SK-N-SH (cell line): ENCODE data around the gene GIT2.

ENCODE experiments used
- EP300 ChIP-seq, 2 experiments: IDR thresholded peaks; 2 replicates each; pipeline versions ENCODE4 v1.4.0 to v1.6.1; 2012; ENCODE audit warnings: borderline replicate concordance in 1 of 2, low read depth in 1 of 2, low read length in 1 of 2
- TAF1 ChIP-seq: IDR thresholded peaks from 2 replicates; pipeline ENCODE4 v1.6.1; 2012; ENCODE audit warnings: low read depth, mild to moderate bottlenecking, low read length, moderate library complexity, borderline replicate concordance
- TF ChIP-seq, protein P1 (sequence below): fragments of 200-600 bp; sonication (generic); IDR thresholded peaks from 2 replicates; pipeline ENCODE4 v1.6.1; 2017; ENCODE audit warnings: antibody characterized with exemption, mild to moderate bottlenecking, moderate library complexity

DNA sequence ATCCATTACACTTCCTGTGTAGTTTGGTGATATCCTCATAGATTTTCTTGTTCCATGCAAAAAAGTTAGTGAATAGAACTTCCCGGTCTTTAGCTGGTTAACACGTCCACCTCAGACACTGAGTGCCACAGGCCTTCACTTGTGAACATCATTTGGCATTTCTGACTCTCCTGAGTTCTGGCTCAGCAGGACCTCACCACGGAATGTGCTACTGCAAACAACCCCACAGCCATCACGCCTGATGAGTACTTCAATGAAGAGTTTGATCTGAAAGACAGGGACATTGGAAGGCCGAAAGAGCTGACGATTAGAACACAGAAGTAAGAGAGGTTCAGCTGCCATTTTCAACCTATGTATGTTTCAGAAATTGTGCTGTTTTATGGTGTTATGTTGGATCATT is 32.2 kb upstream of the GIT2 start:
- TF ChIP-seq, protein P1, sequence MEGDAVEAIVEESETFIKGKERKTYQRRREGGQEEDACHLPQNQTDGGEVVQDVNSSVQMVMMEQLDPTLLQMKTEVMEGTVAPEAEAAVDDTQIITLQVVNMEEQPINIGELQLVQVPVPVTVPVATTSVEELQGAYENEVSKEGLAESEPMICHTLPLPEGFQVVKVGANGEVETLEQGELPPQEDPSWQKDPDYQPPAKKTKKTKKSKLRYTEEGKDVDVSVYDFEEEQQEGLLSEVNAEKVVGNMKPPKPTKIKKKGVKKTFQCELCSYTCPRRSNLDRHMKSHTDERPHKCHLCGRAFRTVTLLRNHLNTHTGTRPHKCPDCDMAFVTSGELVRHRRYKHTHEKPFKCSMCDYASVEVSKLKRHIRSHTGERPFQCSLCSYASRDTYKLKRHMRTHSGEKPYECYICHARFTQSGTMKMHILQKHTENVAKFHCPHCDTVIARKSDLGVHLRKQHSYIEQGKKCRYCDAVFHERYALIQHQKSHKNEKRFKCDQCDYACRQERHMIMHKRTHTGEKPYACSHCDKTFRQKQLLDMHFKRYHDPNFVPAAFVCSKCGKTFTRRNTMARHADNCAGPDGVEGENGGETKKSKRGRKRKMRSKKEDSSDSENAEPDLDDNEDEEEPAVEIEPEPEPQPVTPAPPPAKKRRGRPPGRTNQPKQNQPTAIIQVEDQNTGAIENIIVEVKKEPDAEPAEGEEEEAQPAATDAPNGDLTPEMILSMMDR = no peak
- TF ChIP-seq EP300 (IDR thresholded peaks at IDR 0.05; ENCODE audit: borderline replicate concordance in 1 of 2, low read depth in 1 of 2, low read length in 1 of 2) (no peak), TAF1 (no peak)
